Liver (tissue), 9 donors: Measurements from ENCODE around the gene GRK3. TPM values are rescaled to one million over a fixed set of nuclear protein-coding genes. Genes with fewer than 3 reads are reported as not detected.
A peak's percentile ranks its signal among the peaks of the same experiment; 100 is the strongest.

Experiments used
- DNase-seq: peaks from one replicate; pipeline ENCODE4 v3.0.0-alpha.2; 2017; ENCODE audit warnings: low spot score
- H3K27ac ChIP-seq, 2 donors: one replicate each; pipeline ENCODE4 v1.7.0; 2013; ENCODE audit warnings: inconsistent platforms in 2 of 2, low read length in 2 of 2, control low read depth in 1 of 2, low read depth in 1 of 2, mild to moderate bottlenecking in 1 of 2
- H3K27me3 ChIP-seq, 4 donors: one replicate each; pipeline versions ENCODE4 v1.6.1 to v1.7.0; 2013; ENCODE audit warnings: low read length in 3 of 4, inconsistent platforms in 1 of 4, mild to moderate bottlenecking in 1 of 4, moderate library complexity in 1 of 4; ENCODE audit not compliant: control insufficient read depth in 4 of 4, insufficient read depth in 4 of 4
- H3K36me3 ChIP-seq, 4 donors: one replicate each; pipeline versions ENCODE4 v1.6.1 to v1.7.0; 2013; ENCODE audit warnings: low read length in 3 of 4, mild to moderate bottlenecking in 3 of 4, low read depth in 1 of 4, moderate library complexity in 1 of 4; ENCODE audit not compliant: control insufficient read depth in 4 of 4, insufficient read depth in 3 of 4
- H3K4me1 ChIP-seq, 4 donors: one replicate each; pipeline versions ENCODE4 v1.6.1 to v1.7.0; 2013; ENCODE audit warnings: low read length in 3 of 4, mild to moderate bottlenecking in 3 of 4, moderate library complexity in 1 of 4; ENCODE audit not compliant: control insufficient read depth in 4 of 4, insufficient read depth in 4 of 4
- H3K4me3 ChIP-seq, 3 donors: one replicate each; pipeline versions ENCODE4 v1.6.1 to v1.7.0; 2013; ENCODE audit warnings: low read length in 3 of 3, control low read depth in 1 of 3, low read depth in 1 of 3, mild to moderate bottlenecking in 1 of 3
- H3K9ac ChIP-seq, 2 donors: one replicate each; pipeline ENCODE4 v1.7.0; 2013; ENCODE audit warnings: low read length in 2 of 2, mild to moderate bottlenecking in 2 of 2, moderate library complexity in 2 of 2, control low read depth in 1 of 2, low read depth in 1 of 2
- H3K9me3 ChIP-seq, 4 donors: one replicate each; pipeline versions ENCODE4 v1.6.1 to v1.7.0; 2013; ENCODE audit warnings: low read length in 3 of 4; ENCODE audit not compliant: control insufficient read depth in 4 of 4
- ATF3 ChIP-seq: IDR thresholded peaks from 2 replicates; pipeline ENCODE4 v1.6.1; 2016; ENCODE audit warnings: antibody characterized with exemption
- CTCF ChIP-seq: fragments of 150-350 bp; IDR thresholded peaks from 2 replicates; pipeline ENCODE4 v1.5.1; 2017; ENCODE audit warnings: improper control_type of control experiment, low read depth, low read length; ENCODE audit not compliant: missing input control
- EGR1 ChIP-seq, 2 donors: IDR thresholded peaks; 2 replicates each; pipeline ENCODE4 v1.6.1; 2016 to 2018; ENCODE audit warnings: antibody characterized with exemption in 2 of 2, low read depth in 2 of 2
- FOXA1 ChIP-seq: IDR thresholded peaks from 2 replicates; pipeline ENCODE4 v1.6.1; 2016; ENCODE audit warnings: antibody characterized with exemption
- FOXA2 ChIP-seq: IDR thresholded peaks from 2 replicates; pipeline ENCODE4 v1.6.1; 2016; ENCODE audit warnings: antibody characterized with exemption
- HNF4A ChIP-seq, 2 donors: conservative IDR thresholded peaks; 2 replicates each; pipeline ENCODE4 v1.6.1; 2016; ENCODE audit warnings: antibody characterized with exemption in 2 of 2, mild to moderate bottlenecking in 2 of 2
- HNF4G ChIP-seq: IDR thresholded peaks from 2 replicates; pipeline ENCODE4 v1.6.1; 2016; ENCODE audit warnings: antibody characterized with exemption
- NR2F2 ChIP-seq: IDR thresholded peaks from 2 replicates; pipeline ENCODE4 v1.6.1; 2016; ENCODE audit warnings: antibody characterized with exemption
- RAD21 ChIP-seq, 2 donors: IDR thresholded peaks; 2 replicates each; pipeline ENCODE4 v1.6.1; 2016; ENCODE audit warnings: antibody characterized with exemption in 2 of 2, mild to moderate bottlenecking in 2 of 2
- REST ChIP-seq: IDR thresholded peaks from 2 replicates; pipeline ENCODE4 v1.6.1; 2016; ENCODE audit warnings: antibody characterized with exemption, mild to moderate bottlenecking
- SP1 ChIP-seq: IDR thresholded peaks from 2 replicates; pipeline ENCODE4 v1.6.1; 2018; ENCODE audit warnings: antibody characterized with exemption, mild to moderate bottlenecking
- TAF1 ChIP-seq: conservative IDR thresholded peaks from 2 replicates; pipeline ENCODE4 v1.6.1; 2016; ENCODE audit warnings: antibody characterized with exemption, mild to moderate bottlenecking
- ZBTB33 ChIP-seq: IDR thresholded peaks from 2 replicates; pipeline ENCODE4 v1.6.1; 2016; ENCODE audit warnings: antibody characterized with exemption
- WGBS: extraction: QIAGEN DNeasy Blood & Tissue Kit; methylation state at CpG from one replicate; pipeline ENCODE4 v1.1.7; 2013; 5-methylcytosine and 5-hydroxymethylcytosine counted together
- polyA plus RNA-seq, 2 donors: library from polyadenylated mRNA; stranded (reverse) in 1 of 2; unstranded in 1 of 2; fragments of 200-250 nt in 1 of 2; fragments of >200 nt in 1 of 2; fragmentation: Nextera tagmentation in 1 of 2; extraction: Ambion mirVana in 1 of 2; gene quantifications; one replicate each; pipeline versions ENCODE4 v1.2.1 to v1.2.3, GENCODE V29; 2013 to 2015
- total RNA-seq, 2 donors: library from RNA; depleted of rRNA; stranded (reverse); fragments of >200 nt; gene quantifications; one replicate each; pipeline ENCODE4 v1.2.3, GENCODE V29; 2014
- donor health status: healthy.
- donor health status: healthy.
- donor health status: healthy.
- donor health status: healthy.
- donor health status: healthy.

The GRK3 gene
- total and polyA plus RNA-seq, 4 donors, result 0.79 to 6.5 (median 2.4) TPM

GRCh38 chr22:25564979-25565677 lies 653 bp downstream of the GRK3 start:
- Histone ChIP-seq H3K4me1 (peaks cover 0 to 8% (median 6%) of the 10 kb centered on the region in 4 donors), H3K9ac (no peak overlapping the region), H3K4me3 (peak overlapping the region in 2 of 3 donors; percentile 48 to 86), H3K27ac (no peak overlapping the region), H3K36me3 (no peaks in the 10 kb centered on the region), H3K9me3 (no peaks in the 10 kb centered on the region), H3K27me3 (no peaks in the 10 kb centered on the region)
- WGBS, result 3% methylated on average over 61 of the region's 61 CpGs
- TF ChIP-seq FOXA2, result no peak
- TF ChIP-seq FOXA1, result no peak
- TF ChIP-seq SP1, result no peak
- no peak for TF ChIP-seq RAD21 (IDR thresholded peaks at IDR 0.05)
- no peak for TF ChIP-seq REST
- no peak for TF ChIP-seq ATF3
- no peak for TF ChIP-seq TAF1
- no peak for TF ChIP-seq NR2F2
- TF ChIP-seq CTCF, result no peak
- TF ChIP-seq HNF4G, result no peak
- TF ChIP-seq EGR1 (IDR thresholded peaks at IDR 0.05; ENCODE audit: low read depth in 2 of 2), result no peak
- no peak for TF ChIP-seq HNF4A (conservative IDR thresholded peaks at IDR 0.05)
- TF ChIP-seq ZBTB33, result no peak
- DNase-seq, result peak; percentile 37

GRCh38 chr22:25566186-25566897 lies 1.9 kb downstream of the GRK3 start:
- no peaks in the 10 kb centered on the region for H3K9me3 ChIP-seq
- WGBS, result 78% methylated on average over 5 of the region's 5 CpGs
- no peak for DNase-seq
- no peak overlapping the region for H3K4me3 ChIP-seq
- peaks cover 0 to under 1% (median 0%) of the 10 kb centered on the region in 4 donors for H3K27me3 ChIP-seq
- H3K27ac ChIP-seq, result peak overlapping the region in 1 of 2 donors; percentile 10
- H3K4me1 ChIP-seq, result peaks cover 0 to 8% (median 6%) of the 10 kb centered on the region in 4 donors
- no peaks in the 10 kb centered on the region for H3K36me3 ChIP-seq
- H3K9ac ChIP-seq, result no peak overlapping the region
- TF ChIP-seq HNF4A (conservative IDR thresholded peaks at IDR 0.05) (no peak), REST (no peak), FOXA1 (no peak)
